GM21423 (cell line): Measurements from ENCODE around the gene NCS1.
"Not testable (repeated sequence)": the region's sequence is repeated elsewhere in the genome, so short reads cannot be mapped to it uniquely, and the experiment has no call there.

Source experiments
- ATAC-seq: cut with Tn5 transposase; IDR thresholded peaks from one replicate; pipeline ENCODE4 v1.9.1; 2021; ENCODE audit warnings: mild to moderate bottlenecking, moderate library complexity; ENCODE audit not compliant: unreplicated experiment

Gene NCS1

DNA sequence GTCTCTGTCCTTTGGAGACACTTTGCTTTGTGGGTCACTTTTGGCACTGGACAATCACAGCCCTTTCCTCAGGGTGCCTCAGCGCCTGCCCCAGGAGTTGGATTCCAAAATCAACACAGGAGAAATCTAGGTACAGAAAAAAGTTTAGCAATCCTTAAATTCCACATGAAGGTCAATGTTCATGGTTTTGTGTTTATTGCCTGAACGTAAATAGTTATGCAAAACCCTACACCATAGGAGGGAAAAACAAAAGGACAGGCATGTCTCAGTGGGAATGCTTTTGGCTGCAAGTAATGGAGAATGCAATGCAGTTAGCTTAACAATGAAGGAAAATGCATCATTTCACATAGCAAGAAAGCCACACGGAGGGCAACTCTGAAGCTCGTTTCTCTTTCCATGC, 86.8 kb downstream of the NCS1 start:
- no peak for ATAC-seq

DNA sequence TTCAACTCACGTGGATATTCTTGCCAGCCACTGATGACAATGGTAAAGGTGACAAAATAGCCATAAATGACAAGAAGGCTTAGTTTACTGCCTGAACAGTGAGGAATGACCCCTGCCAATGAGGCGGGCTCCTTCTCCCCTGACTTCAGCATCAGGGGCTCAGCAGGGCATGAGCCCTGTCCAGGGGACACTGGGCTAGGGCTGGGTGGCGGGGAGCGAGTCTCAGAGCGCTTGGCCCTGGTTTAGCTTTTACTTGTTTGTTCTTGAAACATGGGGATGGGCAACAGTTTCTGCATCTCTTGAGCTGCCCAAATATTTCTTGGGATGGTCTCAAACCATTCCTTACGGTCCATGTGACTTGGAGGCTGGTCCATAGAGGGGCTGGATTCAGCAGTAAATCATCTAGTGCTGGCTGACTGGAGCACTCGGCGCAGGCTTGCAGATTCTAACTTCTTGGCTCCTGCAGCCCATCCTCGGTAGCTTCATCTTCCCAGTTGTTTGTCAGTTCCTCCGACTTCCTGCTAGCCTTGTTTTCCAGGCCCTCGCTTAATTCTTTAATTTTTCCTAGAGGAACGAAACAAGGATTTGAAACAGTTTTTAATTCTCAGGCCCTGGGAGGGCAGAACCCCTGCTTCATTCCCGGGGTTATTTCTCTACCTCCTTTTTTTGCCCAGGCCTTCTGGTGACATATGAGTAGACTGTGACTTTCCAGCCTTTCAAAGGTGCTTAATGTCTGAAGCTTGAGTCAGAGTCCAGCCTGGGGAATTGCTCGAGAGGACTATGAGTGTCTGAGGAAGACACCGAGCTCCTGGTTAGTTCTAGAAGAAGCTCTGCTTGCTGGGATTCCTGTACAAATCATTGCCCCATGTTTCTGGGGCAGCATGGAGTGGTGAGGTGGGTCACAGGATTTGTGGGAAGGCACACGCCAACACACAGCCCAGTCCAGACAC, 88.9 kb downstream of the NCS1 start:
- no peak for ATAC-seq

DNA sequence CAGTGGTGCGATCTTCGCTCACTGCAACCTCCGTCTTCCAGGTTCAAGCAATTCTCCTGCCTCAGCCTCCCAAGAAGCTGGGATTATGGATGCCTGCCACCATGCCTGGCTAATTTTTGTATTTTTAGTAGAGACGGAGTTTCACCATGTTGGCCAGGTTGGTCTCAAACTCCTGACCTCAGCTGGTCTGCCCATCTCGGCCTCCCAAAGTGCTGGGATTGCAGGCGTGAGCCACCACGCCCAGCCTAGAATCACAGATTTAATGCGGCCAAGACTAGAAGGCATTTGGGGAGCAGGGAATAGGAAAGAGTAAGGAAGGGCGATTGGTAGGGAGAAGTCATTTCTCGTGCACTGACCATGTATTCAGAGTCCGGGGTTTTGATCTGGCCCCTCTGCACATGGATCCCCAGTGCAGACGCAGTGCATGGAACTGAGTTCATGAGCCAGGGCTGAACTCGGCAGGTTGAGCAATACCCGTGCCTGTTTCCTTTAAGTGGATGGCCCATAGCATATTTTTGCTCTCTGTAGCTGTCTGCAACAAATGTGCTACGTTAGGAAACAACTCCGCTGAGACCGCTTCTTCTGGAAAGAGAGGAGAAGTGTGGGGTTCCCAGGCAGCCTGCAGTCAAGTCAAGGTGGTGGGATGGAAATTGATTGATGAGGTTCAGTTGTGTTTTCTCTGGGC, 90.0 kb downstream of the NCS1 start:
- ATAC-seq, result no peak

DNA sequence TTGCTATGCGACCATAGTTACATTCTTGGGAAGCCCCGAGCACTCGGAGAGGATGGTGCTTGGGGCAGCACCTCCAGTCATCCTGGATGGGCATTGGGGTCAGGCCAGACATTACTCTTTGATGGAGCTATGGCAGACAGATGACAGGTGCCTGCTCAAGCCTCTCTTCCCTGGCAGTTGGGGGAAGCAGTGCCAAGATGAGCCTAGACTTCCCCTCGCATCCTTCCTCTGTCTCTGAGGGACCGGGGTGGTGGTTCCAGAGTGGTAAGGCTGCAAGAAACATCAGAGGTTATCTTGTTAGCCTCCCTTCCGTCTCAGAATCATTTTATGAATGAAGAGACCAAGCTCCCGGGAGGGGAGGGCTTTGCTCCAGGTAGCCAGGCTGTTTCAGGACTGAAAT, 90.6 kb downstream of the NCS1 start:
- no peak for ATAC-seq

DNA sequence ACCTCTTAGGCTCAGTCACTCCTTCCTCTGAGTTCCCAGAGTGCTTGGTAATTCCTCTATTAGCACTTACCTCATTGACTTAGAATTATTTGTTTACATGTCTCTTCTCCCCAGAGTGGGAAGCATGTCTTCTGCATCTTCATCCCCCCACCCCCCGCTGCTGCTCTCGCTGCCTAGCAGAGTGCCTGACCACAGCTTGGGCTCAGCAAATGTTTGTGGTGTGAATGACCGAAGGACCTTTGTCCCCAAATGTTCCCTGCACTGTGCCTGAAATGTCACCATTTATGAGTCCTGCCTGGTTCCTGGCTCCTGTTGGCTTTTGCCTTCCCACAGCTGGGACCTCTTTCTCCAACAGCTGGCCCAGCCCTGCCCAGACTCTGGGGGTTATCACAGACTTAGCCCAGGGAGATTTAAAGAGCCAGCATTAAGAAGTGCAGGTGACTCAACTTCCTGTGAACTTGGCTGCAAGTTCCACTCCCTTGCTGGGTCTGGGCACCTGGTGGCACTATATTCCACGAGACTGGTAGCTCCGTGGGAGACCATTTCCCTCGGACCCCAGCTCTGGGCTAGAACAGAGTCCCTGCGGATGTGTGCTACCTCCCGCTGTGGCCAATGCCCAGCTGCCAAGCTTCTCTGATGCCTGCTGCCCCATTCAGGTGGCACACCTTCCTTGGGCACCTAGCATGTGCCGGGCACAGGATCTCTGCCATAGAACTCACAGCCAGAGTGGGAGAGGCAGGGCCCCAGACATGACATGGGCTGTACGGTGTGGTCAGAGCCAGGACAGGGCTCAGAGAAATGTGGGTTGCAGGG, 91.6 kb downstream of the NCS1 start:
- ATAC-seq, result no peak

DNA sequence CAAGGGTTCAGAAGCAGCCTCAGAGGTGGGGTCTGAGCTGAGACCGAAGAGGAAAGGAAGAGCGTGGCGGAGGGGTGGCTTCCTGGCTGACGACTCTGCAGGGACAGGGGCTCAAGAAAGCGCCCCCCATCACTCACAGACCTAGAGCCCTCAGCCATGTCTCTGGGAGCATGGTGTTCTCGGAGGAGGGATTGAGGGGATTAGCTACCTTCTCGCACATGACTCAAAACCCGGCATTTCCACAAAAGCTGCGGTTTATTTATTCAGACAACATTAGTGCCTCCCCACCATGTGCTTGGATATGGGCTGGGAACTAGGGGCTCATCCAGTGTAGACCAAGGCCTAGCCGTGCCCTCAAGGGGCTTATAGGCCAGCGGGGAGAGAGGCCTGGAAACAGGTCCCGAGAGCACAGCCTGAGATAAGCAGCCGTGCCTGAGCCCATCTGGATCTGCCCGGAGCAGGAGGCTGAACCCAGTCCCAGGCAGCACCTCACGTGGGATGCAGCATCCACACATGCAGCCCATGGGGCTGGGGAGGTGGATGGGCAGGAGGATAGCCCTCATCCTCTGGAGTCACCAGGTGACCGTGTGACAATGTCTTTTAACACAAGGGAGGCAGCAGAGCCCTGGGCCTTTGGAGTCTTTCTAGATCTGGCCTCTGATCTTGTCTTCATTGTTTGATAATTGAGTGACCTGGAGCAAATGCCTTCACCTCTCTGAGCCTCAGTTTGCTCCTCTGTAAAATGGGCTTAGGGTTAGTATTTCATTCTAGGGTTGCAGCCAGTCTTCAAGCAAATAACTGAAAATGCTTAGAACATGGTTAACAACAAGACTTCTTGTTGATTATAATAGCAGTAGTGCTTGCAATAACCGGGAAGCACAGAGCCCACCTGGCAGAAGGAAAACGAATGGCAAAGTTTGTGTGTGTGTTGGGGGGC, 92.5 kb downstream of the NCS1 start:
- ATAC-seq, result no peak

DNA sequence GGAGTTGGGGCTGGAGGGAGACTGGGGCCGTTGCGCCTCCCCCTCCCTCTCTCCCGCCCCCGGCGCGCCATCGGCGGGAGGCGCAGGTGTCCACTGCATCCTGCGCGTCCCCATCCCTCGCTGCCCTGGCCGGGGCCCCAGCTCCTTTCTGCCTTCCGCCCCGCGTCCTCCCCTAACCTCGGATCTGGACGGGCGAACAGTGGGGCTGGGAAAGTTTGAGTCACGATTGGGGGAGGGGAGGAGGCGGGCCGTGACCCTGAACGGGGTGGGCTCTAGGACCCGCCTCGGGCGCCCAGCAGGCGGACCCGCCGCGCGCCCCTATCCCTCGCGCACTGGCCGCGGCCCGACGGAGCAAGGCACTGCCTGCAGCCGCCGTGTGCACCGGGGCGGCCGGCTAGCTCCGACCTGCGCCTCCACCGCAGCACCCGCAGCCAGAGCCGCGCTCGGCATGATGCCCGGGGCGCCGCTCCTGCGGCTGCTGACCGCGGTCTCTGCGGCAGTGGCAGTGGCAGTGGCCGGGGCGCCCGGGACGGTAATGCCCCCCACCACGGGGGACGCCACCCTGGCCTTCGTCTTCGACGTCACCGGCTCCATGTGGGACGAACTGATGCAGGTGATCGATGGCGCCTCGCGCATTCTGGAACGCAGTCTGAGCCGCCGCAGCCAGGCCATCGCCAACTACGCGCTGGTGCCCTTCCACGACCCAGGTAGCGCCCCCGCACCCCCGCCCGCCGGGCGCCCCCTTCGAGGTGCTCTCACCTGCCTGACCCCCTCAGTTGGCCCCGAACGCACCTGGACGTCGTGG, 93.4 kb downstream of the NCS1 start, which contains the start of gene HMCN2:
TSS of gene HMCN2 (plus strand) at position 330 of the 805 bp plus-strand sequence. CDS start at position 449, 119 bp downstream.
- ATAC-seq, result no peak

DNA sequence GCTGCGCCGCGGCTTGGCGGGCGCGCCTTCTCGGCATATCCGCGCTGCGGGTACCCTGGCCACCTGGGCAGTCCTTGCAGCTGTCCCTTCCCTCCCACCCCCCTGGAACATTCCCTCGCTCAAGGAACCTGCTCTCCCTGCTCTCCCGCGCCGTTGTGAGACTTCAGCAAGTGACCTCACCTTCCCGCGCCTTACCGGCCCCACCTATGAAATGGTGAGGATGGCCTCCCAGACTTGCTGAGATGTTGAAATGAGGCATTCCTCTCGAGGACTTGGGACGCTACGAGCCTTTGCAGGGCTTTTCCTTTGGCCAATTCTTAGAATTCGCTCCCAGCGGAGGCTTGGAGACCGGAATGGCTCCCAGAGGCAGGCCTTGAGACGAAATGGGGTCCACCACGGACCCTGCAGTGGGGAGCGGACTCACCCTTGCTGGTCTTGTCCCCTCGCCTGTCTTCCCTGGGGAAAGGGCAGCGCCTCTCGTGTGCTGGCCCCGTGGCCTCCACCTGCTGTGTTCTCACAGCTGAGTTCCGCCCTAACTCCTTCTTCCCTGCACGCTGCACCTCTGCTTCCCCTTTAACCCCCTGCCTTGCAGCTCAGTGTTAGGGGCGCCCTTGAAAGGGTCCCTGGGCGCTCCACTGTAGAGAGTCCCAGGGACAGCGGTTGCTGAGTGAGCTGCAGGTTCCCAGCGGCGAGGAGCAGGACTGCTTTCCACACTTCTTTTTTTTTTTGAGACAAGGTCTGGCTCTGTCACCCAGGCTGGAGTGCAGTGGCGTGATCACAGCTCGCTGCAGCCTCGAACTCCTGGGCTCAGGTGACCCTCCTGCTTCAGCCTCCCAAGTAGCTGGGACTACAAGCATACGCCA, 94.3 kb downstream of the NCS1 start:
- no peak for ATAC-seq

DNA sequence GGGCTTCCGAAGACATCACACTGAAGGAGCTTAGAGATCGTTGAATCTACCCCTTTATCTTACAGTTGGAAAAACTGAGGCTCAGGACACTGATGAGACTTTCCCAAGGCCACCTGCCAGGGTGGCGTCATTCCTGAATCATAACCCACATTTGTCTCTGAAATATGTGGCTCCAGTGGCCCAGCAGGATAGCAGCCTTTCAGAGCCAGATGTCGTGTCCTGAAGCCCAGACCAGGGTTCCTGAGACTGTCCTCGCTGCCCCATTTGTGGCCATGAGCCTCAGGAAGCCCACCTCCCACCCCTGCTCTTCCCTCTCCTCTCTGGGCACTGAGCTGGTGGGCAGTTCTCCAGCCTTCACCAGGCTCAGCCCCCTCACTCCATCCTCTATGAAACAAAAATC, 95.7 kb downstream of the NCS1 start:
- ATAC-seq, result no peak

DNA sequence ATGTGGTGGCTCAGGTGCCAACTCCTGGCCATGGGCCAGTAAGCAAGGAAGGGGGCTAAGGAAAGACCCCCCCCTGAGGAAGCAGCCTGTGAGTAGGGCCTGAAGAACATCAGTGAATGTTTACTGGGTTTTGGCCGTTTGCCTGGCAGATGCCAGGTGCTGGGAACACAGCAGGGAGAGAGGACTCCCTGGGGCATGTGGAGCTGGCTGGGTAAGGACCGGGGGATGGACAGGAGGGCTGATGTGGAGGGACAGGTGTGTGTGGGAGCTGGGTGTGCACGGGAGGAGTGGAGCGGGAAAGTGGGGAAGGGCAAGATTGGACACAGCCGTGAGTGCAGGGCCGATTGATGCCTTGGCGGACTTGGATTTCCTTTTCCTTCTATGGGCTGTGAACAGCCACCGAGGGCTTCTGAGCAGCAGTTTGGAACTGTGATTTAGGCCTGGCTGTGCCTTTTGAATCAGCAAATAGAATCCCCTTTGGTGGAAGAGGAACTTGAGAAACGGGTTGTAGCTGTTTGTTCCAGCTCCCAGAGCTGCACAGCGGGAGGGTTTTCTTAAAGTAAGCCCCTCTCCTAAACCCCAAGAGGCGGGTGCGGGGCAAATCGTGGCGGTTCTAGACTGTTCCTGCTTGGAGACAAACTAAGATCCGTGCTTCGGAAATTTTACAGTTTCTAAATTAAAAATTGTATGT, 96.5 kb downstream of the NCS1 start:
- ATAC-seq, result no peak

DNA sequence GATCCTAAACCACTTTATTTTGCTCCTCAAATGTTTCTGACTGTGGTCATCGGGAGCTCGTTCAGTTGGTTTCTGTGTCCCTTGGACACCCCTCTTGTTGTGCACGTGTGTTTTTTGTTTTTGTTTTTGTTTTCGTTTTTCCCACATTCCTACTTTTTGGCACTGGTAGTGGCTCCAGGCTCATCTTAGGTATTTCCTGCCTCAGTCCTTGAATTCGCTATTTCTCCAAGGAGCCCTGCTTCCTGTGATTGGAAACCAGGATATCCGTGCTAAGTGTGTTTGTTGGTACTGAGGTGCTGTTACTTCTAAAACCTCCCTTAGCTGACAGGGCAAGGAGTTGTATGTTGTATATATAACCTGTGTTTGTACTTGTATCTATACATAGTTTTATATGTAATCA, 99.3 kb downstream of the NCS1 start:
- no peak for ATAC-seq

DNA sequence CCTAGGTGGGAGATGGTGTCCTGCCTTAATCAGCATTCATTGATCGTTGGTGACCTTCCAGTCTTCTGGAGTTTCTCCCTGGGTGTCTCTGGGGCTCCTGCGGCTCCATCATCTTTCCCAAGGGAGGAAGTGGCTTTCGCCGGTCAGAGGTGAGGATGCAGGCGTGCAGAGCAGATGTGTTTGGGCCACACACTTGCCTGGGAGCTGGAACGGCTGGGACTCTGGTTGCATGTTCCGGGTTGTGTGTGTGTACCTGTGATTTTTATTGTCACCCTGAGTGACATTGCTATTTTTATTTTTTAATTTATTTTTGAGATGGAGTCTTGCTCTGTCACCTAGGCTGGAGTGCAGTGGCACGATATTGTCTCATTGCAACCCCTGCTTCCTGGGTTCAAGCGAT, 103.0 kb downstream of the NCS1 start:
- ATAC-seq, result no peak

DNA sequence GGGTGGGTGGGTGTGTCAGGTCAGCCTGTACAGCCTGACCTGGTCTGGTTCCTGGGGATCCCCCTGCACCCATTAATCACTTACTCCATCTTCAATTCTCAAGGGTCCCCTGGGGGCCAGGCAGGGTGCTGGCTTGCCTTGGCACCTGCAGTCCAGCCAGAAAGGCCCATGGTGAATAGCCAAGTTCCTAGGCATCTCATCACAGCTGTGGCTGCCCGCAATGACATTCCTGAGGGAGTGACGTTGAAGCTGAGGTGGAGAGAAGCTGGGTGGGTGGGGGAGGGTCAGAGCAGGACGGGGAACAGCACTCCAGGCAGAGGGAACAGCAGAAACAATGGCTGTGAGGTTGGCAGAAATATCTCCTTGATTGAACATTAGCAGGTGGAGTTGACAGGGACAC, 103.9 kb downstream of the NCS1 start:
- no peak for ATAC-seq

DNA sequence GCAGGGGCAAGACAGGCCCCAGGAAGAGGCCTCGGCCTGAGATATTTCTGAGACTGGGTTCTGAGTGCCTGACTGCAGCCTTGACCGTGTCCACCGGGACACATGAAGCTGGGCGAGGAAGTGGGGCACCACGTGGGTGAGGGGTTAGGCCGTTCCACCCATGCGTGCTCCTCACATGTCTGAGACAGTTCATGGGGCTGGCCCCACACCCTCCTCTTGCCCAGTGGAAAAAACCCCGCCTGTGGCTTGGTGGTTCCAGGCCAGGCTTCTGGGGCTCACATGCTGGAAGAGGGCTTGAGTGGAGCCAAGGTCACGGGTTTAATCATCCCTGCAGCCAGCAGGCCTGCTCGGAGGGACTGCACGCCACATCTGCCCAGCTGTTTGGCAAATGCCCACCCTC, 104.8 kb downstream of the NCS1 start:
- no peak for ATAC-seq

DNA sequence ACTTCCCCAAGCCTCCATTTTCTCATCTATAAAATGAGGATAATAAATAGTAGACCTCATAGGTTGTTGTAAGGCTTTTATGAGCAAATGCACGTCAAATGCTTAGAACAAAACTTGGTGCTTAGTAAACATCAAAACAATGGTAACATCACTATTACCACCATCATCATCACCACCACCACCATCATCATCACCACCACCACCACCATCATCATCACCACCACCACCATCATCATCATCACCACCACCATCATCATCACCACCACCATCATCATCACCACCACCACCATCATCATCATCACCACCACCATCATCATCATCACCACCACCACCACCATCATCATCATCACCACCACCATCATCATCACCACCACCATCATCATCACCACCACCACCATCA, 105.3 kb downstream of the NCS1 start:
- ATAC-seq, result not testable (repeated sequence)

DNA sequence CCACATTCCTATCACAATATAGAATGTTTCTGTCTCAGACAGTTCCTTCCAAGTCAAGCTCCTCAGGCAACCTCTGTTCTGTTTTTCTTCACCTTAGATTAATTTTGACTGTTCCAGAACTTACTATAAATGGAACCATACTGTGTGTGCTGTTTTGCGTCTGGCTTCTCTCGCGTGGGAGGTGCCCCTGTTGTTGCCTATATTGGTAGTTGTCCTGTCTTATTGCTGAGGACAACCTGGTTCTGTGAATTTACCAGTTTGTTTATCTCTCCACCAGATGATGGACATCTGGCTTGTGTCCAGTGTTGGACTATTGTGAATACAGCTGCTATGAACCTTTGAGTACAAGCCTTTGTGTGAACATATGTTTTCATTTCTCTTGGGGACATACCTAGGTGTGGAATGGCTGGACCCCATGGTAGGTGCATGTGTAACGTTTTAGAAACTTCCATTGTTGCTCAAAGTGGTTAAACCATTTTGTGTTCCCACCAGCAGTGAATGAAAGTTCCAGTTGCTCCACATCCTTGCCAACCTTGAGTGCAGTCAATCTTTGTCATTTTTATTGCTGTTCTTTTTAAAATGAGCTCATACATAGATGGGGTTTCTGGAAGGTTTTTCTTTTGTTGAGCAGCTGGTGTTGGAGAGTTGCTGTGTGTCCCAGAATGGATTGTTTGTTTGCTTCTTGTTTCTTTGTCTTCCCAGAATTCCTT, 111.5 kb downstream of the NCS1 start:
- no peak for ATAC-seq

DNA sequence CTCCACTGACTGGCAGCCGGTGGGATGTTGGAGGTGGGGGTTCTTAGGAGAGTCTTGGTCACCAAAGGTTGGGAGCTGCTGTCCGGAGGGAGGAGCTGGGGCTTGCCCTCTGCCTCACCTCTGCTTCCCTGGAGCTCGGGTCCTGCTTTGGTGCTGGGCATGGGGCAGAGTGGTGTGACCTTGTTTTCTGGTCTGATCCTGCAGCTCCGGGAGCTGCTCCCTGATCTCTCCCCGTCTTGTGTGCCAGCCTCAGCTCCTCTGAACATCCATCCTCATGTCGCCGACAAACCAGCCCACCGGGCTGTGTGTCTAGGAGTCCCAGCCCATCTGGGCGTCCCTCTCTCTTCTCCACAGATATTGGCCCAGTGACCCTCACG, 112.0 kb downstream of the NCS1 start:
- ATAC-seq, result no peak
